GM12878 (cell line): ENCODE results near the gene SIRT2. TPM values are rescaled to one million over a fixed set of nuclear protein-coding genes. Genes with fewer than 3 reads are reported as not detected.

ENCODE experiments used
- ATF7 ChIP-seq: fragments of 450-650 bp; IDR thresholded peaks from 2 replicates; pipeline ENCODE4 v1.6.1; 2016; ENCODE audit warnings: low read depth, mild to moderate bottlenecking
- CBFB ChIP-seq: IDR thresholded peaks from 2 replicates; pipeline ENCODE4 v1.6.1; 2016; ENCODE audit warnings: antibody characterized with exemption, low read depth
- CEBPB ChIP-seq, 2 experiments: fragments of 150-350 bp in 1 of 2; IDR thresholded peaks; 2 replicates each; pipeline ENCODE4 v1.6.1; 2012 to 2014; ENCODE audit warnings: low read depth in 2 of 2, low read length in 2 of 2, borderline replicate concordance in 1 of 2, inconsistent platforms in 1 of 2
- CREM ChIP-seq: IDR thresholded peaks from 2 replicates; pipeline ENCODE4 v1.6.1; 2014; ENCODE audit warnings: antibody characterized with exemption, low read depth
- ETV6 ChIP-seq, 2 experiments: fragments of 450-650 bp in 1 of 2; IDR thresholded peaks in 1 of 2; conservative IDR thresholded peaks in 1 of 2; 2 replicates each; pipeline ENCODE4 v1.6.1; 2014; ENCODE audit warnings: antibody characterized with exemption in 1 of 2, borderline replicate concordance in 1 of 2, low read depth in 1 of 2, mild to moderate bottlenecking in 1 of 2, moderate library complexity in 1 of 2
- HDAC2 ChIP-seq: fragments of 200-600 bp; sonication (generic); IDR thresholded peaks from 2 replicates; pipeline ENCODE4 v1.6.1; 2017
- KDM1A ChIP-seq: fragments of 200-600 bp; sonication (generic); IDR thresholded peaks from 2 replicates; pipeline ENCODE4 v1.6.1; 2016; ENCODE audit warnings: borderline replicate concordance
- MTA2 ChIP-seq: fragments of 450-650 bp; IDR thresholded peaks from 2 replicates; pipeline ENCODE4 v1.6.1; 2016; ENCODE audit warnings: low read depth, mild to moderate bottlenecking, moderate library complexity
- MXI1 ChIP-seq: fragments of 150-350 bp; IDR thresholded peaks from 2 replicates; pipeline ENCODE4 v1.6.1; 2011; ENCODE audit warnings: low read depth, mild to moderate bottlenecking, inconsistent platforms, low read length, improper control_type of control experiment
- MYC ChIP-seq: IDR thresholded peaks from 2 replicates; pipeline ENCODE4 v1.6.1; 2011; ENCODE audit warnings: mild to moderate bottlenecking, low read length, moderate library complexity, inconsistent platforms; ENCODE audit not compliant: insufficient read depth, insufficient replicate concordance, insufficient read length, severe bottlenecking
- NFYA ChIP-seq: IDR thresholded peaks from 2 replicates; pipeline ENCODE4 v1.6.1; 2011; ENCODE audit warnings: low read depth, mild to moderate bottlenecking, low read length, improper control_type of control experiment, borderline replicate concordance
- NFYB ChIP-seq: IDR thresholded peaks from 2 replicates; pipeline ENCODE4 v1.6.1; 2011; ENCODE audit warnings: low read depth, mild to moderate bottlenecking, low read length, improper control_type of control experiment, moderate library complexity; ENCODE audit not compliant: insufficient read depth
- NKRF ChIP-seq: fragments of 450-650 bp; conservative IDR thresholded peaks from 2 replicates; pipeline ENCODE4 v1.6.1; 2017; ENCODE audit warnings: mild to moderate bottlenecking, moderate library complexity
- SIN3A ChIP-seq: IDR thresholded peaks from 2 replicates; pipeline ENCODE4 v1.6.1; 2012; ENCODE audit warnings: low read depth, low read length, improper control_type of control experiment
- SIX5 ChIP-seq: IDR thresholded peaks from 2 replicates; pipeline ENCODE4 v1.6.1; 2011; ENCODE audit warnings: mild to moderate bottlenecking, low read depth, low read length, moderate library complexity; ENCODE audit not compliant: severe bottlenecking
- SKIL ChIP-seq: fragments of 450-650 bp; IDR thresholded peaks from 2 replicates; pipeline ENCODE4 v1.6.1; 2017; ENCODE audit warnings: mild to moderate bottlenecking, low read depth, inconsistent platforms; ENCODE audit not compliant: poor library complexity, severe bottlenecking
- SPI1 ChIP-seq: IDR thresholded peaks from 2 replicates; pipeline ENCODE4 v1.6.1; 2011; ENCODE audit warnings: low read depth, mild to moderate bottlenecking, low read length, moderate library complexity, borderline replicate concordance; ENCODE audit not compliant: insufficient read depth
- SUPT20H ChIP-seq: IDR thresholded peaks from 2 replicates; pipeline ENCODE4 v1.6.1; 2011; ENCODE audit warnings: low read depth, mild to moderate bottlenecking, low read length, moderate library complexity, borderline replicate concordance; ENCODE audit not compliant: control insufficient read depth
- WRNIP1 ChIP-seq: IDR thresholded peaks from 2 replicates; pipeline ENCODE4 v1.6.1; 2011; ENCODE audit warnings: low read depth, low read length, improper control_type of control experiment, borderline replicate concordance
- ZNF207 ChIP-seq: fragments of 450-650 bp; IDR thresholded peaks from 2 replicates; pipeline ENCODE4 v1.6.1; 2014; ENCODE audit warnings: antibody characterized with exemption, mild to moderate bottlenecking, borderline replicate concordance
- polyA plus RNA-seq, 11 experiments: library from polyadenylated mRNA; depleted of rRNA in 4 of 11; unstranded in 6 of 11; stranded (reverse) in 5 of 11; fragments of >200 nt; fragmentation: Nextera tagmentation in 4 of 11; fragmentation: Illumina TruSeq in 1 of 11; extraction: Ambion mirVana in 4 of 11; extraction: Trizol in 1 of 11; gene quantifications; 1 replicate in 1 of 11; 2 replicates in 10 of 11; pipeline versions ENCODE4 v1.2.1 to v1.2.3, GENCODE V29; 2011 to 2016; ENCODE audit warnings: inconsistent platforms in 2 of 11, missing spikeins in 2 of 11, low read depth in 1 of 11
- total RNA-seq, 4 experiments: library from RNA; depleted of rRNA in 3 of 4; stranded (reverse); fragments of >200 nt in 3 of 4; fragmentation: Illumina TruSeq in 1 of 4; extraction: Trizol in 1 of 4; gene quantifications; 2 replicates each; pipeline versions ENCODE4 v1.2.1 to v1.2.3, GENCODE V29; 2013 to 2021
- TF ChIP-seq, protein P1 (sequence below): IDR thresholded peaks from 2 replicates; pipeline ENCODE4 v1.6.1; 2011; ENCODE audit warnings: low read depth, low read length, improper control_type of control experiment, borderline replicate concordance
- TF ChIP-seq, protein P2 (sequence below): IDR thresholded peaks from 2 replicates; pipeline ENCODE4 v1.6.1; 2011; ENCODE audit warnings: borderline replicate concordance, low read depth, mild to moderate bottlenecking, moderate library complexity, low read length; ENCODE audit not compliant: insufficient read depth, poor library complexity, severe bottlenecking

SIRT2 gene
- total and polyA plus RNA-seq, 10 of the 15 experiments (the other 5 are each of a cell fraction or from before 2014, with no cell fraction given): 1.4 to 38.7 (median 24.1) TPM

GRCh38 chr19:38877781-38878574, 21.4 kb downstream of the SIRT2 start, which contains the start of gene RINL (continued):
- TF ChIP-seq ETV6 (conservative IDR thresholded peaks at IDR 0.05 in 1 of 2, IDR thresholded peaks at IDR 0.05 in 1 of 2; ENCODE audit: borderline replicate concordance in 1 of 2, low read depth in 1 of 2) (peak in 1 of 2 experiments; percentile 90; a peak in 2 of 4 replicates), KDM1A (no peak), SKIL (no peak), MTA2 (peak; percentile 53; the same call in 1 of the 2 replicates), HDAC2 (no peak), MXI1 (no peak), SIX5 (no peak), NFYB (no peak), ZNF207 (0 out of 2 replicates have a peak, but pooled peaks have one; percentile 24), ATF7 (0 out of 2 replicates have a peak, but pooled peaks have one; percentile 13), MYC (no peak), CBFB (no peak), CEBPB (IDR thresholded peaks at IDR 0.05; ENCODE audit: borderline replicate concordance in 1 of 2, low read depth in 2 of 2, low read length in 2 of 2) (no peak), NFYA (no peak), SIN3A (no peak), CREM (no peak), NKRF (peak; percentile 41; the same call in 1 of the 2 replicates), SUPT20H (no peak), SPI1 (peak; percentile 75; the same call in 1 of the 2 replicates), WRNIP1 (no peak)
- TF ChIP-seq, protein P1, sequence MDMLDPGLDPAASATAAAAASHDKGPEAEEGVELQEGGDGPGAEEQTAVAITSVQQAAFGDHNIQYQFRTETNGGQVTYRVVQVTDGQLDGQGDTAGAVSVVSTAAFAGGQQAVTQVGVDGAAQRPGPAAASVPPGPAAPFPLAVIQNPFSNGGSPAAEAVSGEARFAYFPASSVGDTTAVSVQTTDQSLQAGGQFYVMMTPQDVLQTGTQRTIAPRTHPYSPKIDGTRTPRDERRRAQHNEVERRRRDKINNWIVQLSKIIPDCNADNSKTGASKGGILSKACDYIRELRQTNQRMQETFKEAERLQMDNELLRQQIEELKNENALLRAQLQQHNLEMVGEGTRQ: no peak
- TF ChIP-seq, protein P2, sequence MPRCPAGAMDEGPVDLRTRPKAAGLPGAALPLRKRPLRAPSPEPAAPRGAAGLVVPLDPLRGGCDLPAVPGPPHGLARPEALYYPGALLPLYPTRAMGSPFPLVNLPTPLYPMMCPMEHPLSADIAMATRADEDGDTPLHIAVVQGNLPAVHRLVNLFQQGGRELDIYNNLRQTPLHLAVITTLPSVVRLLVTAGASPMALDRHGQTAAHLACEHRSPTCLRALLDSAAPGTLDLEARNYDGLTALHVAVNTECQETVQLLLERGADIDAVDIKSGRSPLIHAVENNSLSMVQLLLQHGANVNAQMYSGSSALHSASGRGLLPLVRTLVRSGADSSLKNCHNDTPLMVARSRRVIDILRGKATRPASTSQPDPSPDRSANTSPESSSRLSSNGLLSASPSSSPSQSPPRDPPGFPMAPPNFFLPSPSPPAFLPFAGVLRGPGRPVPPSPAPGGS: no peak
